ENCODE results near the gene SDR42E2. TPM values are rescaled to one million over a fixed set of nuclear protein-coding genes. Genes with fewer than 3 reads are reported as not detected.
A peak's percentile ranks its signal among the peaks of the same experiment; 100 is the strongest.
"Not testable (repeated sequence)": the region's sequence is repeated elsewhere in the genome, so short reads cannot be mapped to it uniquely, and the experiment has no call there.

The SDR42E2 gene
- total RNA-seq, 4 donors from 2014 or later, result not detected

DNA sequence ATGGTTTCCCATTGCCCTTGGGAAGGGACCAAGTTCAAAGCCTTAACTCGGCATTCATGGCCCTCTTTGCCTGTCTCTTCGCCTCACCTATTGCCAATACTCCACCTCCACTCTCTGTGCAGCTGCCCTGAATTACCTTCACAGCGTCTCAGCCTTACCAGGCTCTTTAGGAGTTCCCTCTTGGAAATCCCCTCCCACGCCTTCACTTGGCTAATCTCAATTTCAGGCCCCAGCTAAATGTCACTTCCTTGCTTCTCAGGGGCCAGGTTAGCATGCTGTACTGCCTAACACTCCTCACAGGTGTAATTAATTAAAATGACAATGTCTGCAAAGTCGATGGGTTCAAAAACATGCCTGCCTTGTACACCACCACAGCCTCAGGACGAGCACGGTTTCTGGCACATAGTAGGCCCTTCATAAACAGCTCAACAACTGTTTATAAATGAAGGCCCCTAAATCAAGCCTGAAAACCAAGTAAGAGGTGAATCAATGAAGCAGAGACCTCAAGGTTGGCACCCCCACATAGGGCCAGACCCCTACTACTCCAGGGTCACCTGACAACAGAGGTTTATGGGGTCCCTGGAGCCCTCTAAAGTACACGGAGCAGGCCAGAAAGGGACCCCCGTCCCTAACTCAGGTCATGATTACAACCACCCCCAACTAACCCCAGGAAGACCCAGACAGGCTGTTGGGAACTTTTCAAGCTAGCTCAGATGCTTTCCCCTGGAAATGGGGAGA lies 32.6 kb downstream of the SDR42E2 start:
- Histone ChIP-seq H3K4me1 (peaks cover 8 to 11% of the 10 kb centered on the region in 2 donors), H3K27me3 (no peaks in the 10 kb centered on the region), H3K4me3 (no peak overlapping the region), H3K36me3 (no peaks in the 10 kb centered on the region), H3K9me3 (no peaks in the 10 kb centered on the region), H3K27ac (peak overlapping the region; percentile 80 to 89 (median 86))
- intact Hi-C loops (cut with DNase I; ENCODE audit: low total_unique reads) (loop anchor here (1.0 to 10.0 kb wide), 3 partner anchors 102 to 1293 kb away; partner anchors contain the start of genes CDR2, DCUN1D3, LYRM1 and POLR3E), in situ Hi-C loops (cut with MboI; ENCODE audit: low sequenced_read_pairs in 4 of 4) (loop anchor here in 3 of 4 donors (5.0 to 25.0 kb wide), 3 partner anchors 102 to 1290 kb away; partner anchors contain the start of genes POLR3E (in 3 of the 3), DCUN1D3 (in 1 of the 3), DNAH3 (in 1 of the 3) and LDAF1 (in 1 of the 3))
- ATAC-seq, result no peak
- TF ChIP-seq, protein P1, sequence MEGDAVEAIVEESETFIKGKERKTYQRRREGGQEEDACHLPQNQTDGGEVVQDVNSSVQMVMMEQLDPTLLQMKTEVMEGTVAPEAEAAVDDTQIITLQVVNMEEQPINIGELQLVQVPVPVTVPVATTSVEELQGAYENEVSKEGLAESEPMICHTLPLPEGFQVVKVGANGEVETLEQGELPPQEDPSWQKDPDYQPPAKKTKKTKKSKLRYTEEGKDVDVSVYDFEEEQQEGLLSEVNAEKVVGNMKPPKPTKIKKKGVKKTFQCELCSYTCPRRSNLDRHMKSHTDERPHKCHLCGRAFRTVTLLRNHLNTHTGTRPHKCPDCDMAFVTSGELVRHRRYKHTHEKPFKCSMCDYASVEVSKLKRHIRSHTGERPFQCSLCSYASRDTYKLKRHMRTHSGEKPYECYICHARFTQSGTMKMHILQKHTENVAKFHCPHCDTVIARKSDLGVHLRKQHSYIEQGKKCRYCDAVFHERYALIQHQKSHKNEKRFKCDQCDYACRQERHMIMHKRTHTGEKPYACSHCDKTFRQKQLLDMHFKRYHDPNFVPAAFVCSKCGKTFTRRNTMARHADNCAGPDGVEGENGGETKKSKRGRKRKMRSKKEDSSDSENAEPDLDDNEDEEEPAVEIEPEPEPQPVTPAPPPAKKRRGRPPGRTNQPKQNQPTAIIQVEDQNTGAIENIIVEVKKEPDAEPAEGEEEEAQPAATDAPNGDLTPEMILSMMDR (IDR thresholded peaks at IDR 0.05 in 4 of 5, conservative IDR thresholded peaks at IDR 0.05 in 1 of 5), result no peak
- TF ChIP-seq POLR2A (IDR thresholded peaks at IDR 0.05), result no peak
- DNase-seq, result no peak

DNA sequence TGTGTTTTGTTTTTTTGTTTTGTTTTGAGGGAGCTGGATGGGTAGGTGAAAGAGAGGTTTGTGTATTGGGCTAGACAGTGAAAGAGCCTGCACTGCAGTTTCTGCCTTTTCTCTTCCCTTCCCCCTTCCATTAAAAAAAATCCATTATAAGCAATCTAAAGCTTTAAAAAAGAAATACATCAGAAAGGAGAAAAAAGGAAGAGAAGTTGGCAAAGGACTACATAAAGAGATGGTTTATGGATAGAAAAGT lies 33.1 kb downstream of the SDR42E2 start:
- DNase-seq (no peak), ATAC-seq (no peak)
- no peaks in the 10 kb centered on the region for H3K36me3 ChIP-seq
- no peaks in the 10 kb centered on the region for H3K27me3 ChIP-seq
- H3K4me1 ChIP-seq, result peaks cover 6 to 10% of the 10 kb centered on the region in 2 donors
- TF ChIP-seq POLR2A (IDR thresholded peaks at IDR 0.05), result no peak
- TF ChIP-seq, protein P1 (IDR thresholded peaks at IDR 0.05 in 4 of 5, conservative IDR thresholded peaks at IDR 0.05 in 1 of 5), result no peak
- H3K9me3 ChIP-seq, result no peaks in the 10 kb centered on the region
- H3K4me3 ChIP-seq, result peak overlapping the region in 3 of 4 donors; percentile 60 to 63 (median 62)
- H3K27ac ChIP-seq, result peak overlapping the region; percentile 80 to 89 (median 86)
- in situ Hi-C loops (cut with MboI; ENCODE audit: low sequenced_read_pairs in 4 of 4) (loop anchor here in 3 of 4 donors (5.0 to 25.0 kb wide), 3 partner anchors 102 to 1291 kb away; partner anchors contain the start of genes POLR3E (in 3 of the 3), DCUN1D3 (in 1 of the 3), DNAH3 (in 1 of the 3) and LDAF1 (in 1 of the 3)), intact Hi-C loops (cut with DNase I; ENCODE audit: low total_unique reads) (loop anchor here (1.0 to 10.0 kb wide), 2 partner anchors 102 to 179 kb away; partner anchors contain the start of genes CDR2 and POLR3E)

DNA sequence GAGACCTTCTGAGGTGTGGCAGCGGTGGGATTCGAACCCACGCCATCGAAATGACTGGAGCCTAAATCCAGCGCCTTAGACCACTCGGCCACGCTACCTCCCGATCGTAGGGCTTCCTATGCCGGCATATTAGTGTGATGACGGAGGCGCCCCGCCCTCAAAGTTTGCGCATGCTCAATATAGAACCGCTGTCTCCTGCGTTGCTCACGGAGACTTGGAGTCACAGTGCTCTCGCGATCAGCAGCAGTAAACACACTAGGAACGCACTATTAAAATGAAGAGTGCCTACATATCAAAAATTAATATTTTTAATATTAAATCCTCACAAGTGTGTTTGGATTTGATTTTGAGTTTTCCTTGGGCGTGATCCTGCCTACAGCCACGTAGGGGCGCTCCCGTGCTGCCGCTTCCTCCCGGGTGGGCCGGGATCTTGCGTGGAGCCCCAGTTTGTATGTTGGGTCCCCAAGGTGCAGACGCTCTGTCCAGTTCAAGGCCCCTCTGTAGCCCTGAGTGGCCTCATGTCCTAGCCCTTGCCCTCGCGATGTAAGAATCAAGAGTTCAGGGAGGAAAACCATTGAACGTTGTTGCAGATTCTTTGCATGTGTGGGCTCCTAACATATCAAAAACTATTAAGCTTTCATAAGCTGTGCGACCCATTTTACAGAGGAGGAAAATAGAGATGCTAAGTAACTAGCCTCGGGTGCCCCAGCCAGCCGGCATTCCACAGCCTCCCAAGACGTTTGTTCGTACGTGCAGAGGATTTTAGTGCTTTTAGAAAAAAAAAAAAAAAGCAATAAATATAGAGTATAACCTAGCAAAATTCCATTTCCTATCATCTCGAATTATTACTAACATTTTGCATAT lies 33.6 kb downstream of the SDR42E2 start:
- peak; percentile 76 to 90 for DNase-seq
- Histone ChIP-seq H3K27me3 (no peaks in the 10 kb centered on the region), H3K4me1 (peaks cover 6 to 10% of the 10 kb centered on the region in 2 donors), H3K4me3 (peak overlapping the region; percentile 60 to 64 (median 62)), H3K27ac (peak overlapping the region; percentile 80 to 89 (median 86)), H3K9me3 (no peaks in the 10 kb centered on the region), H3K36me3 (no peaks in the 10 kb centered on the region)
- intact Hi-C loops (cut with DNase I; ENCODE audit: low total_unique reads), result loop anchor here (1.0 to 10.0 kb wide), 3 partner anchors 10 to 179 kb away; partner anchors contain the start of genes CDR2, EEF2K and POLR3E
- peak in 1 of 2 donors; percentile 29 for TF ChIP-seq POLR2A (IDR thresholded peaks at IDR 0.05)
- TF ChIP-seq, protein P1 (IDR thresholded peaks at IDR 0.05 in 4 of 5, conservative IDR thresholded peaks at IDR 0.05 in 1 of 5), result peak; percentile 93 to 98 (median 96)
- in situ Hi-C loops (cut with MboI; ENCODE audit: low sequenced_read_pairs in 4 of 4), result loop anchor here in 3 of 4 donors (5.0 to 25.0 kb wide), 3 partner anchors 101 to 1291 kb away; partner anchors contain the start of genes POLR3E (in 3 of the 3), DCUN1D3 (in 1 of the 3), DNAH3 (in 1 of the 3) and LDAF1 (in 1 of the 3)
- peak; percentile 48 for ATAC-seq

DNA sequence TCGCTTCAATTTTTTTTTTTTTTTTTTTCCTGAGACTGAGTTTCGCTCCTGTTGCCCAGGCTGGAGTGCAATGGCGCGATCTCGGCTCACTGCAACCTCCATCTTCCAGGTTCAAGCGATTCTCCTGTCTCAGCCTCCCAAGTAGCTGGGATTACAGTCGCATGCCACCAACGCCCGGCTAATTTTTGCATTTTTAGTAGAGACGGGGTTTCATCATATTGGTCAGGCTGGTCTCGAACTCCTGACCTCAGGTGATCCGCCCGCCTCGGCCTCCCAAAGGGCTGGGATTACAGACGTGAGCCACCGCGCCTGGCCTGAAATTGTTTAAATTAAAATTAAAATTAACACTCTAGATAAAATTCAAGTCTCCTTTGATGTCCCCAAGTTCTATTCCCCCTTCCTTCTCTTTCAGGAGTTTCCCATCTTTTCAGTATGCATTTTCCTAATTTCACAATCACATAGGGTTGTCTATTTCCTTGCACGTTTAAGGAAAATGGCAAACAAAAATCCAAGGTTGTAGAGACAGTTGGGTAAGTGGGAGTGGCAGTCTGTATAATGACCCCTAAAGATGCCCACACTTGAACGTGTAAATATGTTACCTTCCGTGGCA lies 34.4 kb downstream of the SDR42E2 start:
- Histone ChIP-seq H3K4me3 (peak overlapping the region in 3 of 4 donors; percentile 60 to 63 (median 62)), H3K4me1 (peaks cover 6 to 10% of the 10 kb centered on the region in 2 donors)
- in situ Hi-C loops (cut with MboI; ENCODE audit: low sequenced_read_pairs in 4 of 4) (loop anchor here in 3 of 4 donors (5.0 to 25.0 kb wide), 3 partner anchors 101 to 1292 kb away; partner anchors contain the start of genes POLR3E (in 3 of the 3), DCUN1D3 (in 1 of the 3), DNAH3 (in 1 of the 3) and LDAF1 (in 1 of the 3)), intact Hi-C loops (cut with DNase I; ENCODE audit: low total_unique reads) (loop anchor here (1.0 to 10.0 kb wide), 2 partner anchors 10 to 178 kb away; partner anchors contain the start of genes CDR2 and EEF2K)
- H3K36me3 ChIP-seq, ATAC-seq, DNase-seq, H3K27me3 ChIP-seq, H3K9me3 ChIP-seq, H3K27ac ChIP-seq: not testable (repeated sequence)
